Tibial nerve (tissue), 4 donors: Measurements from ENCODE around the gene ARHGEF4. TPM values are rescaled to one million over a fixed set of nuclear protein-coding genes. Genes with fewer than 3 reads are reported as not detected.

Source experiments
- DNase-seq, 2 donors: peaks; one replicate each; pipeline ENCODE4 v3.0.0-alpha.2; 2019; ENCODE audit warnings: low spot score in 2 of 2
- H3K27ac ChIP-seq, 4 donors: fragments of 200-600 bp; sonication (generic) in 3 of 4; one replicate each; pipeline ENCODE4 v1.5.1; 2017 to 2019; ENCODE audit warnings: mild to moderate bottlenecking in 1 of 4
- H3K27me3 ChIP-seq, 2 donors: fragments of 200-600 bp; sonication (generic) in 1 of 2; one replicate each; pipeline versions ENCODE4 v1.5.1 to v1.6.0; 2017 to 2019
- H3K36me3 ChIP-seq, 3 donors: fragments of 200-600 bp; sonication (generic); one replicate each; pipeline ENCODE4 v1.5.1; 2018 to 2019
- H3K4me1 ChIP-seq, 4 donors: fragments of 200-600 bp; sonication (generic) in 3 of 4; one replicate each; pipeline ENCODE4 v1.5.1; 2017 to 2019
- H3K4me3 ChIP-seq, 4 donors: fragments of 200-600 bp; sonication (generic) in 3 of 4; one replicate each; pipeline ENCODE4 v1.5.1; 2017 to 2019; ENCODE audit warnings: mild to moderate bottlenecking in 1 of 4, moderate library complexity in 1 of 4
- H3K9me3 ChIP-seq, 4 donors: fragments of 200-600 bp; sonication (generic) in 3 of 4; one replicate each; pipeline ENCODE4 v1.5.1; 2017 to 2019
- CTCF ChIP-seq, 5 experiments: fragments of 200-600 bp in 3 of 5; fragments of 450-650 bp in 2 of 5; sonication (generic) in 3 of 5; IDR thresholded peaks; one replicate each; pipeline ENCODE4 v1.5.1; 2016 to 2019; ENCODE audit warnings: antibody characterized with exemption in 5 of 5, mild to moderate bottlenecking in 3 of 5, moderate library complexity in 2 of 5
- EP300 ChIP-seq, 2 donors: sonication (generic); formaldehyde crosslinking; IDR thresholded peaks; one replicate each; pipeline ENCODE4 v1.6.1; 2017; ENCODE audit warnings: antibody characterized with exemption in 2 of 2, mild to moderate bottlenecking in 1 of 2
- POLR2A ChIP-seq, 2 donors: fragments of 450-650 bp; IDR thresholded peaks; one replicate each; pipeline ENCODE4 v1.6.1; 2017; ENCODE audit warnings: antibody characterized with exemption in 2 of 2, mild to moderate bottlenecking in 2 of 2, moderate library complexity in 2 of 2
- WGBS, 2 donors: methylation state at CpG; one replicate each; pipeline ENCODE4 v1.1.5; 2018; 5-methylcytosine and 5-hydroxymethylcytosine counted together
- total RNA-seq, 4 donors: library from RNA; depleted of rRNA; stranded (reverse); fragments of >200 nt; gene quantifications; one replicate each; pipeline ENCODE4 v1.1.0, GENCODE V29; 2016

The ARHGEF4 gene
- total RNA-seq, 4 donors from 2014 or later: 16.3 to 50.7 (median 23.3) TPM

- no peaks in the 10 kb centered on the region for H3K27me3 ChIP-seq
- H3K36me3 ChIP-seq: no peaks in the 10 kb centered on the region
- no peaks in the 10 kb centered on the region for H3K9me3 ChIP-seq
- no peak overlapping the region for H3K4me3 ChIP-seq
- peaks cover 0 to 30% (median 21%) of the 10 kb centered on the region in 4 donors for H3K4me1 ChIP-seq
- DNase-seq: no peak
- 81 to 93% methylated on average over 14 of the region's 14 CpGs for WGBS, 2 donors
- H3K27ac ChIP-seq: peak overlapping the region; percentile 78 to 97 (median 86)
- TF ChIP-seq EP300 (IDR thresholded peaks at IDR 0.05) (no peak), POLR2A (IDR thresholded peaks at IDR 0.05) (no peak), CTCF (IDR thresholded peaks at IDR 0.05) (no peak)
These were observed 17.5 kb upstream of the ARHGEF4 start for GRCh38 chr2:130819226-130819607.

GRCh38 chr2:130819608-130820278 lies 17.0 kb upstream of the ARHGEF4 start:
- TF ChIP-seq POLR2A (IDR thresholded peaks at IDR 0.05) (no peak), EP300 (IDR thresholded peaks at IDR 0.05) (no peak), CTCF (IDR thresholded peaks at IDR 0.05) (no peak)
- peak overlapping the region; percentile 78 to 97 (median 86) for H3K27ac ChIP-seq
- peak overlapping the region in 1 of 4 donors; percentile 6 for H3K4me3 ChIP-seq
- no peaks in the 10 kb centered on the region for H3K9me3 ChIP-seq
- DNase-seq: no peak
- no peaks in the 10 kb centered on the region for H3K27me3 ChIP-seq
- peaks cover 0 to 35% (median 25%) of the 10 kb centered on the region in 4 donors for H3K4me1 ChIP-seq
- H3K36me3 ChIP-seq: no peaks in the 10 kb centered on the region
- 27 to 30% methylated on average over 11 to 12 of the region's 12 CpGs for WGBS, 2 donors

GRCh38 chr2:130820279-130820861 lies 16.3 kb upstream of the ARHGEF4 start:
- TF ChIP-seq EP300 (IDR thresholded peaks at IDR 0.05) (peak; percentile 63 to 82), CTCF (IDR thresholded peaks at IDR 0.05) (no peak), POLR2A (IDR thresholded peaks at IDR 0.05) (peak in 1 of 2 donors; percentile 34)
- Histone ChIP-seq H3K4me1 (peaks cover 0 to 41% (median 31%) of the 10 kb centered on the region in 4 donors), H3K27ac (peak overlapping the region; percentile 78 to 97 (median 86)), H3K9me3 (no peaks in the 10 kb centered on the region), H3K27me3 (no peaks in the 10 kb centered on the region), H3K36me3 (no peaks in the 10 kb centered on the region), H3K4me3 (peak overlapping the region in 1 of 4 donors; percentile 6)
- no peak for DNase-seq
- 28 to 38% methylated on average over 16 of the region's 16 CpGs for WGBS, 2 donors

GRCh38 chr2:130821867-130822266 lies 14.8 kb upstream of the ARHGEF4 start:
- H3K27ac ChIP-seq: peak overlapping the region in 2 of 4 donors; percentile 89 to 97
- no peak overlapping the region for H3K4me3 ChIP-seq
- peaks cover 0 to 43% (median 36%) of the 10 kb centered on the region in 4 donors for H3K4me1 ChIP-seq
- no peaks in the 10 kb centered on the region for H3K27me3 ChIP-seq
- DNase-seq: no peak
- H3K36me3 ChIP-seq: no peaks in the 10 kb centered on the region
- H3K9me3 ChIP-seq: no peaks in the 10 kb centered on the region
- 81 to 82% methylated on average over 6 to 7 of the region's 8 CpGs for WGBS, 2 donors
- no peak for TF ChIP-seq CTCF (IDR thresholded peaks at IDR 0.05)
- no peak for TF ChIP-seq POLR2A (IDR thresholded peaks at IDR 0.05)
- no peak for TF ChIP-seq EP300 (IDR thresholded peaks at IDR 0.05)

GRCh38 chr2:130822766-130823165 lies 13.9 kb upstream of the ARHGEF4 start:
- Histone ChIP-seq H3K27me3 (no peaks in the 10 kb centered on the region), H3K9me3 (no peaks in the 10 kb centered on the region), H3K4me1 (peaks cover 0 to 43% (median 36%) of the 10 kb centered on the region in 4 donors), H3K27ac (peak overlapping the region in 3 of 4 donors; percentile 71 to 91 (median 82)), H3K4me3 (no peak overlapping the region), H3K36me3 (no peaks in the 10 kb centered on the region)
- DNase-seq: no peak
- 91 to 93% methylated on average over 10 of the region's 10 CpGs for WGBS, 2 donors
- TF ChIP-seq CTCF (IDR thresholded peaks at IDR 0.05) (no peak), EP300 (IDR thresholded peaks at IDR 0.05) (no peak), POLR2A (IDR thresholded peaks at IDR 0.05) (no peak)
